GM21381 (cell line): ENCODE measurements around the gene RPL34.
"Not testable (repeated sequence)": the region's sequence is repeated elsewhere in the genome, so short reads cannot be mapped to it uniquely, and the experiment has no call there.

Experiments
- ATAC-seq: cut with Tn5 transposase; IDR thresholded peaks from one replicate; pipeline ENCODE4 v1.9.1; 2021; ENCODE audit warnings: mild to moderate bottlenecking, moderate library complexity; ENCODE audit not compliant: unreplicated experiment

The RPL34 gene

DNA sequence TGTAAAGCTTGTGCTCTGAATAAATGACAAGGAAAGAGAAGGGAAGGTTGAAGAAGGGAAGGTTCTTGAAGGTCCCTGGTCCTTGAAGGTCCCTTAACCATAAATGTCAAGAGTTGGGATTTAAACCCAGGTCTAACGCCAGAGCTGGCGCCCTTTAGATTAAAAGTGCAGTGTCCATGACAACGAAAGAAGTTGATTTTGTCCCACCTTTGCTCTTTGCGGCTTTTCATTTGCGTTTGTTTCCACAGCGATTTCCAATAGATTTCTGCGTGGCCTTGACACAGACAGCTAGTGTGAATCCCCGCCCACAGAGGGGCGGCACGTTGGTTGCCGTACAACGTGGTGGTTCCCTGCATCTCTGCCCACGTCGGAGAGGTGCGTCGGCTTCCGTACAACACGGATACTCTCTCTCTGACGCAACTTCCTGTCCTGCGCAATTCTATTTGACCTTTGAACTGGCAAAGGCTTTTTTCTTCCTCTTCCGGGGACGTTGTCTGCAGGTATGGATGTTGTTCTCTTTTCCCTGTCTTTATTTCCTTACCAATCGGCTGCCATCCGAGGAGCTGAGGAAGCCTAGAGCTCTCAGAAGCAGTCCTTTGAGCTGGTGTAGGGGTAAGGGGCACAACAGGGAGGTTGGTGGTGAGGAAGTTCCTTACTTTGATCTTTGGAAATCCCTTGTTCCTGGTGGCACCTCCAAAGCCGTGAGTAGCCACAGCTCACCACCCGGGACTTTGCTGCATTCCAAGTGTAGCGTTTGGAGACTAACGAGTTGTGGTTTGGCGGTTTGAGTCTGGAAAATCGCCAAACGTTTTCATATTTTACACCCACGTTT is at the start of gene RPL34:
Gene RPL34 (plus strand): TSS at position 476 of the 832 bp plus-strand sequence. CDS start 1,384 bp downstream, outside the sequence.
- ATAC-seq = peak; percentile 100

DNA sequence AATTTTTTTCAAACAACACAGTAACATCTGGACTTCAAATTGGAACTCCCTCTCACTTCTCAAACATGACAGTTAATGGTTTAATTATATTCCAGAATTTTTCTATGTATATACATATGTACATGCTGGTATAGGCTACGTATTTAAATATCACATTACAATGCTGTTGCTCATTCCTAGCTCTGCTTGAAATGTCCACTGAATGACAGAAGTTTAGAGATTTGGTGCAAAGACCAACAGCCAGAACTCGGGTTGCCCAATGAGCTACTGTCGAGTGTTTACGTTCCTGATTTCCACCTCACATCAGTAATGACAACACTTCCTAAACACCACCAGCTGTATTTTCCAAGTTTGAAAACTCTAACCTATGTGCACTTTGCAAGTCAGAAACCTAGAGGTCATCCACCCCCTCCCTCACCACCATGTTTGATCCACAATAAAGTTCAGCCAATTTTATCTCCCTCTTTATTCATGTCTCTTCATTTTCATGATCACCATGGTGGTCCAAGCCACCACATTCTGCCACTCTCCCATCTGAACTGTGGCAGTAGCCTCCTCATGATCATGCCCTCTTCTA is 49.3 kb upstream of the RPL34 start:
- ATAC-seq = no peak

DNA sequence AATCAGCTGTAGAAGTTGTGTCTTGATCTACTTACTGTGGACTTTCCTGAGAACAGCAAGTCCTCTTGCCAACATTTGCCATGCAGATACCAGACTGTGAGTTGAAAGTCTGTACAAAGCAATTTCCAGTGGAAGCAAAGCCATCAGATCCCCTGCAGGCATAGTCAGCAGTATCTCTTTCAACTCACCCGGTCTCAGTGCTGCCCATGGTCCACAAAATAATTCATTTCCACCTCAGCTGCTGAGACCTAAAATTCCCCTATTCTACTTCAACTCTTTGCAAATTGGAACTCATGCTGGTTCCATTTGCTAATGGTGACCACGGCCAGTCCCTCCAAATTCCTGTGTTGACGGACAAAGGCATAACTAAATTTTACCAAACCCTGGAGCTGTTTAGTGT is 46.0 kb upstream of the RPL34 start:
- no peak for ATAC-seq

DNA sequence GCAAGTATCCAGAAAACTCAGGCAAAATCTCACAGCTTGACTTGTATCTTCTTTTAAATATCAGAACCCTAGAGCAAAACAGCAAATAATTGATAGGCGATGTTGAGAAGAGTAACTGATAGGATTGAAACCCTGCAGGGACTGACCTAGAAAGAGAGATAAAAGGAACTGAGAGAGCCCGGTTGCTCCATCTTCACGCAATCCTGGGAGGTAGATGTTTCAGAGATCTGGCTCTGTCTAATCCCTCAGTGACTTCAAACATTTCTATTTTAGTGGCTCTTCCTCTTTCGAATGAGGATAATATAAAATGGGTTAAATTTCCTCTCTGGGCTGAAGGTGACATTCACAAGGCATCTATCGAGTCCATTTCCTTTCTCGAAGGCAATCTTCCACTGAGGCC is 39.3 kb upstream of the RPL34 start:
- no peak for ATAC-seq

DNA sequence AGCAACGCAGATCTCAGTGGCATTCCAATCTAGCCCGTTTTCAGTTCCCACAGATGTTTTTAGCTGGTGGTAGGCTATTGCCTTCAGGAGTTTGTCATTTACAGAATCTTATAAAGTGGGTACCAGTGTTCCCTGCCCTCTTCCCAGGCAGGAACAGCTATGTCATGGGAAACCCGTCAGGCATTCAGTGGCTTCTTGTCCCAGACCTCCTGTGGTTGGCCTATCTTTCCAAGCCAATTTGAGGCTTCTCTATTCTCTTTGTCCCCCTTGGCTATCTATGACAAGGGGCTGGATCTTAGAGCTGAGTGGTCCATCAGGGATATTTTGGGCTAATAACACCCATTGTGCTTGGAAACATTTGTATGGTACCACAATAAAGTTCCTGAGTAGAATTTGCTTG is 33.6 kb upstream of the RPL34 start:
- ATAC-seq = no peak

DNA sequence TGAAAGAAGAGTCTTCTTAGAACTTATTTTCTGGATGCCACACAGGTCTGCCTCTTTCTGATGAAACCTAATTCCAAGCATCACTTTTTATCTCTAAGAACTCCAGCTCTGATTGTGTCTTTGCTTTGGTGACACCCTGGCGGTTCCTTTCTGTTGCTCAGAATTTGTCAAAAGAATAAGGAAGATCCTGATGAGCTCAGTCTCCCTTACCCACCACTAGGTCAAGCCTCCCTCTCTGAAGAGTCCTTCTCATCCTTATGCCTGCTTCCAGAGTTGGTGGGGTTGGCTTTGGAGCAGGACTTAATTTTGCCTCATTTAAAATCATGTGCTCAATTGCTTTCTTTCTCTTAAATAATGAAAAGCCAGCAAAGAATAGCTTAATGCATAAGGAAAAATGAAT is 31.5 kb upstream of the RPL34 start:
- no peak for ATAC-seq

DNA sequence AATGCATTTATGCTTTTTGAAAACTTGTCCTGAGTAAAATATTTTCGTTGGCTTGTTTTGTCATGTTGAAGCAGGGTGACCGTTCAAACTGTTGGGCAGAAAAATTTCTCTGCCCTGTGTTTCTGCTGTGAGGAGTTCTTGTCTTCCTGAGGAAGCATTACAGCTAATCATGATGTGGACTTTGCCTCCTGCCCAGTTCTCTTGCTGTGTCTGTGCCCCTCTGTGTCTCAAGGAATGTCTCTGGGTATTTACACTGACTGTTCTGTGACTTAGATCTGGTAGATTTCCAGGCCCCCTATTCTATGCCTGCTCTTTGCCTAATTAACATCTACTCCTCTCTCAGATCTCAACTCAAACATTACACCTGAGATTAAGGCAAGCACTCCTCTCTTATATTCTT is 30.4 kb upstream of the RPL34 start:
- no peak for ATAC-seq

DNA sequence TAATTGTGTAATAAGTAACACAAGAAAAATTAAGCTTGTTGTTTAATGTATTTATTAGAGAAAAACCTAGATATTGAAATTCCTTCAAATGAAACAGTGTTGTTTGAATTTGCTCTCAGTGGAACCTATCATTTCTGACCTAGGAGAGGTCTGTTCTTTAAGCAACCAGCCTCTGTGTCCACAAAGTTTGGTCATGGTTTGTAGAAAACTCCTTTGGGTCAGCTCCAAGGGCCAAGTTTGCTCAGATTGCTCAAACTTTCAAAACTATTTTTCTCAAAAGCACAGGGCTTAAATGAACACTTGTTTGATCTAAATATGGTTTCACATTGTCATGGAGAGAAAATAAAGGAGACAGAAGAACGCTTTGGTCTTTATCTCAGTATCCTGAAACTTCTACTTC is 29.6 kb upstream of the RPL34 start:
- ATAC-seq = no peak

DNA sequence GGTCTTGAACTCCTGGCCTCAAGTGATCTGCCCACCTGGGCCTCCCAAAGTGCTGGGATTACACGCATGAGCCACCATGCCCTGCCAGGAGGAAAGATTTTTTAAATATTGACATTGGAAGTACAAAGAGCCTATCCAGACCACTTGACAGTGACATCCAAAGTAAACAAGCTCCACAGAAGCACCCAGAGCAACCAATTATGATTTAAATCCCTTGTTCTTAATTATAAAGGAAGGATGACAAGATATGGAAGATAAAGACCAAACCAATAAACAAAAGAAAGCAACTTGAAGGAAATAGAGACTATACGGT is 27.7 kb upstream of the RPL34 start:
- no peak for ATAC-seq

DNA sequence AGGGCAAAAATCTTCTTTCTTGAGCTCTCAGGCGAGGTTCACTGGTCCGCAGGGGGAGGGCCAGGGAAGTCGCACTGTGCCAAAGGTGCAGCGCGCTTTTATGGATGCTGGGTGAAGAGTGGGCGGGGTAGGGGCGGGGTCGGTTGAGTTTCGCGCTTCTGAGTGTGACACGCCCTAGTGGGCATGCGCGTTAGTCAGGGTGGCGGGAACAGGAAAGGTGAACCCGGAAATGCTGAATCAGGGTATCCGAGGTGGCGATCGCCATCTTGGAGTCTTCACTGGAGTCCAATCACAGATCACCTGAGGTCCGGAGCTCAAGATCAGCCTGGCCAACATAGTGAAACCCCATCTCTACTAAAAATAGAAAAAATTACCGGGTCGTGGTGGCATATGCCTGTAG is 26.1 kb upstream of the RPL34 start:
- ATAC-seq = not testable (repeated sequence)

DNA sequence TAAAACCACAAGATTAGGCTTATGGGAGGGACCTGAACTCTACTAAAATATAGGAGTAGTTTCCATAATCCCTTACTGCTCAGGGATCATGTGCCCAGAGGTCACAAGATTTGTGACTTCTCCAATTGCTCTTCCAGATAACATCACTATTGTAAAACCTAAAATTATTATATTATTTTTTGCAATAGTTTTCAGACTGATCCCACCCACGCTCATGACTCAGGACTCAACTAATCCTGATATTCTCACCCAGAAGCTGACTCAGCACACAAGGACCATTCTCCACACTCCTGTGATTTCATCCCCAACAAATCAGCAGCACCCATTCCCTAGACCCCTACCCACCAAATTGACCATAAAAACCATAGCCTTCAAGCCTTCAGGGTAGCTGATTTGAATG is 24.0 kb upstream of the RPL34 start:
- no peak for ATAC-seq

DNA sequence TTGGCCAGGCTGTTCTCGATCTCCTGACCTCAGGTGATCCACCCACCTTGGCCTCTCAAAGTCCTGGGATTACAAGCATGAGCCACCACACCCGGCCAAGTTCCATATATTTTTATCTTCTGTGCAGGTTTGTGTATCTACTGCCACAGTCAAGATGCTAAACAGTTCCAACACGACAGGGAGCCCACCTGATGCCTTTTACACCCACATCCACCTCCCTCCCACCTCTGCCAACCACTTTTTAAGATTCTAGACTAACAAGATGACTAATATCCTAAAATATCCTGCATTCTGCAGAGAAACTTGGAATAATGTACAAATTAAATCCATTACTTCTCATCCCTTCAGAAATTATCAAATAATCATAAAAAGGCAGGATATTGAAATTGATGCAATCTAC is 19.3 kb upstream of the RPL34 start:
- ATAC-seq = no peak

DNA sequence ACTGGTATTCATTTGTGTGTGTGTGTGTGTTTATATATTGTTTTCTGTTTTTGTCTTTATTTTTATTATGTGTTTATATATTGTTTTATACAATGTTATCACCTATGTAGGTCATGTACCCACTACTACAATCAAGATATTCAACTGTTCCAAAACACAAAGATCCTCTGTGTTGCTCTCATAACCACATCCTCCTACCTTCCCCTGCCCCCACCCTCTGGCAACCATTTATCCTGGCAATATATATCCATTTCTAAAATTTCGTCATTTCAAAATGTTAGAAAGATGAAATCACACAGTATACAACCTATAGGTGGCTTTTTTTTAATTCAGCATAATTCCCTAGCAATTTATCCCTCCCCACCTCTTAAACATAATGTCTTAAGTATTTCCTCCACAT is 18.8 kb upstream of the RPL34 start:
- ATAC-seq = no peak

DNA sequence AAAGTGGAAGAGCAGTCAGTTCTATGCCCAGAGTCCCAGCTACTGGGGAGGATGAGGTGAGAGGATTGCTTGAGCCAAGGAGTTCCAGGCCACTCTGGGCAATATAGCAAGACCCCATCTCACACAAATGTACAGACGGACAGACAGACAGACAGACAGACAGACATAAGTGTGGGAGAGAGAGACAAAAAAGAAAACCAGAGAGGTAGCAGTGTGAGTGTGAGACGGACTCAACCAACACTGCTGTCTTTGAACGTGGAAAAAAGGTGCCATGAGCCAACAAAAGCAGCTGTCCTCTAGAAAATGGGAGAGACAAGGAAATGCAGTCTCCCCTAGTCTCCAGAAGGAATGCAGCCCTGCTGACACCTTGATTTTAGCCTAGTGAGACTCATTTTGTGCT is 18.2 kb upstream of the RPL34 start:
- no peak for ATAC-seq

DNA sequence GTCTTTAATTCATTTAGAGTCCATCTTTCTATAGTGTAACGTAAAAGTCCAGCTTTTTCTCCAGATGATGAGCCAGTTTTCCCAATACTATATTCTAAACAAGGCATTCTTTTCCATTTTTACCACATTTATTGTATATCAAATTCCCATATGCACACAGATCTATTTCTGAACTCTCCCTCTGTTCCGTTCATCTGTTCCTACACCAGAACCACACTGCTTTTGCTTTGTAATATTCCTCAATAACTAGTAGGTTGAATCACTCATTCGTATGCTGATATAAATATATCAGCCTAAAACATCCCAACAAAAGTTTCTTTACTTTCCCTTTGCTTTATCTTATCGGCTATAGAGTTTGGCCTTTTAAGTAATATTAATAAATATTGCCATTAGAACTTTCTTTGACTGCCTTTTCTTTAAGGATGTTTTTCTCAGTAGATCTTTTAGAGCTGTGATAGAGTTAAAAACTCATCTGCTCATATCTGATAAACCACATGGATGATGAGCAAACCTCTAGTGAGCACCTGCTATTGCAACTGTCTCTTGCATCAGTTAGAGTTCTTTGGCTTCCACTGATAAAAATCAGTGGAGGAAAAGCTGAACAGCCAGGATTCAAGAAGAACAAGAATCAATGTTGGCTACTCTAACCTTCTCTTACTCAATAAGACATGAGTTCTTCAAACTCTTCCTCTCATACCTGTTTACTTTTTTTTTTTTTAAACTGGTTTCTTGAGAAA is 13.1 kb upstream of the RPL34 start:
- no peak for ATAC-seq

DNA sequence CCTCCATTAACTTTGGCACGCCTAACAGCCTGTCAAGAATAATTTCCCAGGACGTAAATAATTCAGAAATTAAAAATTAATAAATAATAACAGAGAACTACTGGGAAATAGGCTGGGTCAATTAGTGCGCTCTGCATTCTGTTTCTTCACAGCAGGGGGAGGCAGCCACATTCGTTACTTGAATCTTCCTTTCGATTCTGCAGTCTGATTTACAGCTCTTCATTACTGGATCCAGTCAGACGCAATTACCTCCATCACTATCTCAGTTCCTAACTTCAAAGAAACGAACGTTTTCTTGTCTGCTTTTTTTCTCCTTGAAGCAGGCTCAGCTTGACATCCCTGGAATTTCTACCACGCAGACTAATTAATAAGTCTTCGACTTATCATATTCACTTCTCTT is 9.0 kb upstream of the RPL34 start:
- ATAC-seq = no peak

DNA sequence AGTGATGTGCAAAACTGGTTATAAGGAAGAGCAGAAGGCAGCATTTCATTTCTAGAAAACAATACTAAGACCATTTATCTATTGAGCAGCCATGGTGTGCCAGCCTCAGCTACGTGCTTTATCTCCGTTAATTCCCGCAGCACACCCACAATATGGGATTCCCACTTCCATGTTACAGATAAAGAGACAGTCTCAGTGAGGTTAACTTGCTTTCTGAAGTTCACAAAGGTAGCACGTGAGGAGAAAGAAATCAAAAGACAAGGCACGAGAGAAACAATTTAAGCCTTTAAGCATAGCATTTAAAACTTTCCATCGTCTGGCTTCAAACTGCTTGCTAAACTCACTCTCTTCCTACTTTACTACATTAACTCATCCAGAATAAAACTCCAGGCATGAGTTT is 8.0 kb upstream of the RPL34 start:
- ATAC-seq = no peak

DNA sequence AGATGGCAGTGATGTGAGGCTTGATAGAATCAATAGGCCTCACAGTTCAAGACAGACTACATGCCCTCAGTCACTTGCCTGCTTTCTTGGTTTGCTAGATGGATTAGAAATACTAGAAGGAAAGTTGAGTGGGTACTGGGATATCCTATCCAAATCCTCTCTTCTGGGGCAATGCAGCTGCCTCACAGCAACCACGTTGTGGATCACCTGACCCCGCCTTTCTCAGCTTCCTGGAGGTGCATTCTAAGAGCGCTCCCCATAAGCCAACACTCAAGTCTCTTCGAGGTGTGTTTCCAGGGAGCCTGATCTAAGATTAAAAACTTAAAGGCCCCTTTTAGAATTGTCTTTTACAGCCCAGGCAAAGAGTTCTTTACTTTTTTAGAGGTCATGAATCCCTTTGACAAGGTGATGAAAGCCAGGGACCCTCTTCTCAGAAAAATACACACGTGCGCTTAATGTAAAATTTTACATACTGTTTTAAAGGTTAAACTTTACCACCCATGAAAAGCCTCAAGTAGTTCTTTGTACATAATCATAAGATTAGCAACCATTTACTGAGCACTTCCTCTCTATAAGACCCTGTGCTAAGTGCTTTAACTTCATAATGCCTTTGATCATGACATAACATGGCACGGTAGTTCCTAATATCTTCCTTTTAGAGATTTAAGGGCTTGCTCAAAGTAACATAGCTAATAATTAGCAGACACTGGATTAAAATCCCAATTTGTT is 840 bp upstream of the RPL34 start:
- peak; percentile 6 for ATAC-seq

DNA sequence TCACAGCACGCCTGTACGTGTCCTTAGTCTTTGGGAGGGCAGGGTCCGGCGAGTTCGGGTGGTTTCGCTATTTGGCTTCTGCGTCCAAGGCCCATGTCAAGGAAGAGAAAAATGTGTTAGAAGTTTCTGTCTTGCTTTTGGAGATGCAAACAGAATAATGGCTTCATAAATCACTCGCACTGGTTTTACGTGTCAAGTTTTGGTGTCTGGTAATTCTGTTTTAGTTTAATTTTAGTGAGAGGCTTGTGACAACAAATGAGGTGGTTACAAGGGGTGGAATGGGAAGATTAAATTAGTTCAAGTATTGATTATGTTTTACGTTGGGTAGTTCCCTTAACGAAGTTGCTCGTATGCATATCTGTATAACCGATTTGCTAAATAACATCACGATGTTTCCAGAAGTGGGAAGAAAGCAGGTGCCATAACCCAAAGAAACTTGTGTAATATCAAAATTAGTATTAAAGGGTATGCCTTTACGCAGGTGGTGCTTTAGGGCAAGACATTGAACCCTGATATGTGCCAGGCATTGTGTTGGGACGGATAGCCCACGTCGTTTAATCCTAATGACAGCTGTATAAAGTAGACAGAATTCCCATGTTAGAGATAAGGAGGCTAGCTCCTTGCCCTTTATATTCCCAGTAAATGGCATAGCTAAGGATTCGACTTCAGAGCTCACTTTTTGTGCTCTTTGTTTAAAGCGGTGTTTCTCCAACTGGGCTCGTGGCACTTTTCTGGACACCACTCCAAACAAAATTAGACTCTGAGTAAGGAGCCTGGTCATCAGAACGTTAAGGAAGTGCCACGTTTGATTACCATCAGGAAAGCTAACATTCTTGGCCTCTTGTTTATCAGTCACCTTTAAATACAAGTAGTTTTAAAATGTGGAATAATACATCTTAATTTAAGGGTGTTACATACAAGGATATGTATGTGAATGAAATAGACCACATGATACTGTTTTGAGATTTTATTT is 843 bp downstream of the RPL34 start:
- ATAC-seq = peak; percentile 5

DNA sequence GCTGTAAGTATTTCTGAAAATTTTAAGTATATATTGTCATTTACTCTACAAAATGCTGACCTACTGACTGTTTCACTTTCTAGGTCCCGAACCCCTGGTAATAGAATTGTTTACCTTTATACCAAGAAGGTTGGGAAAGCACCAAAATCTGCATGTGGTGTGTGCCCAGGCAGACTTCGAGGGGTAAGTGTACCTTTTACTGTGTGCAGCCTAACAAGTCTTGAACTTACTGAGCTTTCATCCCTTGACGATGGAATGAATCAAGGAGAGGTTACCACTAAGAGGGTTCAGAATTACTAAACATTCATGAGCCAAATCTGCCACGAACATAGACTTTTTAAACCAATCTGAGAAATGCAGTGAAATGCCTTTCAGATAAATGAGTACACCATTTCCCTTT is 1.6 kb downstream of the RPL34 start:
- ATAC-seq = no peak
